ENCODE data around the gene GRID1. TPM values are rescaled to one million over a fixed set of nuclear protein-coding genes. Genes with fewer than 3 reads are reported as not detected.

GRID1 gene
- total RNA-seq, 1 donor, result not detected

- Histone ChIP-seq H3K27me3 (ENCODE audit: insufficient read depth, low read length) (peaks cover 5% of the 10 kb centered on the region), H3K9me3 (ENCODE audit: low read depth, low read length) (no peaks in the 10 kb centered on the region), H3K4me1 (ENCODE audit: insufficient read depth, low read length) (peaks cover 36% of the 10 kb centered on the region), H3K4me3 (ENCODE audit: low read length) (no peak overlapping the region)
These were observed 9.6 kb downstream of the GRID1 start for GRCh38 chr10:86357041-86357440.

- Histone ChIP-seq H3K4me3 (ENCODE audit: low read length) (no peak overlapping the region), H3K27me3 (ENCODE audit: insufficient read depth, low read length) (no peaks in the 10 kb centered on the region), H3K9me3 (ENCODE audit: low read depth, low read length) (no peaks in the 10 kb centered on the region), H3K4me1 (ENCODE audit: insufficient read depth, low read length) (peaks cover 36% of the 10 kb centered on the region)
These were observed 10.3 kb downstream of the GRID1 start for GRCh38 chr10:86356296-86356695.

GRCh38 chr10:86355571-86356038 lies 11.0 kb downstream of the GRID1 start:
- peaks cover 36% of the 10 kb centered on the region for H3K4me1 ChIP-seq (ENCODE audit: insufficient read depth, low read length)
- H3K9me3 ChIP-seq (ENCODE audit: low read depth, low read length), result no peaks in the 10 kb centered on the region
- no peak overlapping the region for H3K4me3 ChIP-seq (ENCODE audit: low read length)
- no peaks in the 10 kb centered on the region for H3K27me3 ChIP-seq (ENCODE audit: insufficient read depth, low read length)

DNA sequence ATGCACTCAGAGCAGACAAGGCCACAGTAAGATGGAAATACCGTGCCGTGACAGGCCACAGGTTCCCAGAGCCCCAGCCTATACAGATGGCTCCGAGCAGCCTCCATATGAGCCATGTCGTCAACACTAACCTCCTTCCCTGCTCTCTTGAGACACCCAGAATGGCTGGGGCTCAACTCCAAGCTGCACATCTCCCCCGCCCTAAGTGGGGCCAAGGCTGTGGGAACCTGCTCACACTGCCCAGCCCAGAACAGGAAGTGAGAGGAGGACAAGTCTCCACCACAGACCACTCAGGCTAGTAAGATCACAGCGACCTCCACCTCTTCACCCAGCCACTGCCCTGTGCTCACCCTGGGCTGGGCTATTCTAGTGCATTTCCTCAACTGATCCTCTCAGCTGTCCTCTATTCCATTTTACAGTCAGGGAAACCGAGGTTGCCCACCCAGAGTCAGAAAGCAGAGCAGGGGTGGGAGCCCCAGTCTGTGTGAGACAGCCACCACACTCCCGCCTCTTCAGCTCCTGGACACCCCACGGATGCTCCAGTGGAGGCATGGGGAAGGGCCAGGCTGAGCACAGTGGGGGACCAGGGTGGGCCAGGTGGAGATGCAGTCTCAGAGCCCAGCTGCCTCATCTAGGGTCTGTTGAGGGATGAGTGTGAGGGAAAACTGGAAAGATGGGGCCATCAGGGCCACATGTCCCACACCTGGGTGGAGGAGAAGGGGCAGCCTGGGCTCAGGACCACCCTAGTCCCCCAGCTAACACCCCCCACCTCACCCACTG lies 11.6 kb downstream of the GRID1 start:
- H3K4me3 ChIP-seq (ENCODE audit: low read length), result no peak overlapping the region

GRCh38 chr10:86353506-86354485 lies 12.8 kb downstream of the GRID1 start:
- Histone ChIP-seq H3K4me3 (ENCODE audit: low read length) (no peak overlapping the region), H3K9me3 (ENCODE audit: low read depth, low read length) (no peaks in the 10 kb centered on the region), H3K4me1 (ENCODE audit: insufficient read depth, low read length) (peaks cover 36% of the 10 kb centered on the region)

More for the DNA sequence above, 11.6 kb downstream of the GRID1 start:
- Histone ChIP-seq H3K27me3 (ENCODE audit: insufficient read depth, low read length) (no peaks in the 10 kb centered on the region), H3K4me1 (ENCODE audit: insufficient read depth, low read length) (peaks cover 36% of the 10 kb centered on the region), H3K9me3 (ENCODE audit: low read depth, low read length) (no peaks in the 10 kb centered on the region)

DNA sequence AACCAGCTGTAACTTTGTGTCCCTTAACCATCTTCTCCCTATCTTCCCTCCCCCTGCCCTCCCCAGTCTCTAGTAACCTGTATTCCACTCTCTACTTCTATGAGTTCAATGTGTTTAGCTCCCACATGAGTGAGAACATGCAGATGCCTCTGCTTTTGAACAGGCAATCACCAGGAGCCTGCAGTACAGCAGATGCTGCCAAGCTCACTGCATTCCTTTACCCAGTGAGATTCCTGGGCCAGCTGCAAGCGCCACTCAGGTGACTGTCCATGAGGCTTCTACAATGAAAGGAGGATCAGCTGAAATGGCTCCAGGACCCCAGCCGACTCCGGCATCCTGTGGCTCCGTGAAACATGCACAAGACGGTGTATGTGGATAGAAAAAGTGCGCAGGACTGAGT lies 15.7 kb downstream of the GRID1 start:
- Histone ChIP-seq H3K27me3 (ENCODE audit: insufficient read depth, low read length) (no peaks in the 10 kb centered on the region), H3K9me3 (ENCODE audit: low read depth, low read length) (no peaks in the 10 kb centered on the region), H3K4me1 (ENCODE audit: insufficient read depth, low read length) (peaks cover 15% of the 10 kb centered on the region), H3K4me3 (ENCODE audit: low read length) (no peak overlapping the region)

More at GRCh38 chr10:86353506-86354485, 12.8 kb downstream of the GRID1 start:
- H3K27me3 ChIP-seq (ENCODE audit: insufficient read depth, low read length), result no peaks in the 10 kb centered on the region

- H3K9me3 ChIP-seq (ENCODE audit: low read depth, low read length), result no peaks in the 10 kb centered on the region
- no peak overlapping the region for H3K4me3 ChIP-seq (ENCODE audit: low read length)
- H3K4me1 ChIP-seq (ENCODE audit: insufficient read depth, low read length), result peaks cover 7% of the 10 kb centered on the region
These were observed 16.5 kb downstream of the GRID1 start for GRCh38 chr10:86349940-86350630.

GRCh38 chr10:86349474-86349873 lies 17.1 kb downstream of the GRID1 start:
- no peak overlapping the region for H3K4me3 ChIP-seq (ENCODE audit: low read length)
- no peaks in the 10 kb centered on the region for H3K27me3 ChIP-seq (ENCODE audit: insufficient read depth, low read length)
- peaks cover 1% of the 10 kb centered on the region for H3K4me1 ChIP-seq (ENCODE audit: insufficient read depth, low read length)
- no peaks in the 10 kb centered on the region for H3K9me3 ChIP-seq (ENCODE audit: low read depth, low read length)

More at GRCh38 chr10:86349940-86350630, 16.5 kb downstream of the GRID1 start:
- no peaks in the 10 kb centered on the region for H3K27me3 ChIP-seq (ENCODE audit: insufficient read depth, low read length)

- H3K4me3 ChIP-seq (ENCODE audit: low read length), result no peak overlapping the region
- H3K4me1 ChIP-seq (ENCODE audit: insufficient read depth, low read length), result no peaks in the 10 kb centered on the region
- no peaks in the 10 kb centered on the region for H3K9me3 ChIP-seq (ENCODE audit: low read depth, low read length)
- no peaks in the 10 kb centered on the region for H3K27me3 ChIP-seq (ENCODE audit: insufficient read depth, low read length)
These were observed 18.0 kb downstream of the GRID1 start for GRCh38 chr10:86348321-86349210.

DNA sequence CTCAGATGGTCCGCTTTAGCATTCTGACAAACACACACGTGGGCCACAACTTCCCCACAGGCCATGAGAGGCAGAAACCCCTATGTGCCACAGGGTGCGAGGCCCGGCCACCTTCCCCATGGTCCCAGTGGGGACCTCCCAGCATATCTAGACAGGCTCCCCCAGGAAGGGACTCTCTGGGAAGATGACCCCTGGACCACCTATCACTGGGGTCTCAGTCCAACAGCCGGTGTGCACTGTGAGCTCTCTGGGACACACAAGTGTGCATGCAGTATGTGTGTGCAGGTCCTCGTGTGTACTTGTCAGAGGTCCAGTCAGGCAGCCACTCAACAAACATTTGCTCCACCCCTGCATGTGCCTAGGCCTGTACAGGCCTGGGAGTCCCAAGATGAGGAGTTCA lies 18.7 kb downstream of the GRID1 start:
- H3K9me3 ChIP-seq (ENCODE audit: low read depth, low read length), result no peaks in the 10 kb centered on the region
- H3K27me3 ChIP-seq (ENCODE audit: insufficient read depth, low read length), result no peaks in the 10 kb centered on the region
- H3K4me1 ChIP-seq (ENCODE audit: insufficient read depth, low read length), result no peaks in the 10 kb centered on the region
- H3K4me3 ChIP-seq (ENCODE audit: low read length), result no peak overlapping the region

- H3K27me3 ChIP-seq (ENCODE audit: insufficient read depth, low read length), result no peaks in the 10 kb centered on the region
- H3K9me3 ChIP-seq (ENCODE audit: low read depth, low read length), result no peaks in the 10 kb centered on the region
- H3K4me3 ChIP-seq (ENCODE audit: low read length), result no peak overlapping the region
- H3K4me1 ChIP-seq (ENCODE audit: insufficient read depth, low read length), result no peaks in the 10 kb centered on the region
These were observed 19.6 kb downstream of the GRID1 start for GRCh38 chr10:86346799-86347665.

DNA sequence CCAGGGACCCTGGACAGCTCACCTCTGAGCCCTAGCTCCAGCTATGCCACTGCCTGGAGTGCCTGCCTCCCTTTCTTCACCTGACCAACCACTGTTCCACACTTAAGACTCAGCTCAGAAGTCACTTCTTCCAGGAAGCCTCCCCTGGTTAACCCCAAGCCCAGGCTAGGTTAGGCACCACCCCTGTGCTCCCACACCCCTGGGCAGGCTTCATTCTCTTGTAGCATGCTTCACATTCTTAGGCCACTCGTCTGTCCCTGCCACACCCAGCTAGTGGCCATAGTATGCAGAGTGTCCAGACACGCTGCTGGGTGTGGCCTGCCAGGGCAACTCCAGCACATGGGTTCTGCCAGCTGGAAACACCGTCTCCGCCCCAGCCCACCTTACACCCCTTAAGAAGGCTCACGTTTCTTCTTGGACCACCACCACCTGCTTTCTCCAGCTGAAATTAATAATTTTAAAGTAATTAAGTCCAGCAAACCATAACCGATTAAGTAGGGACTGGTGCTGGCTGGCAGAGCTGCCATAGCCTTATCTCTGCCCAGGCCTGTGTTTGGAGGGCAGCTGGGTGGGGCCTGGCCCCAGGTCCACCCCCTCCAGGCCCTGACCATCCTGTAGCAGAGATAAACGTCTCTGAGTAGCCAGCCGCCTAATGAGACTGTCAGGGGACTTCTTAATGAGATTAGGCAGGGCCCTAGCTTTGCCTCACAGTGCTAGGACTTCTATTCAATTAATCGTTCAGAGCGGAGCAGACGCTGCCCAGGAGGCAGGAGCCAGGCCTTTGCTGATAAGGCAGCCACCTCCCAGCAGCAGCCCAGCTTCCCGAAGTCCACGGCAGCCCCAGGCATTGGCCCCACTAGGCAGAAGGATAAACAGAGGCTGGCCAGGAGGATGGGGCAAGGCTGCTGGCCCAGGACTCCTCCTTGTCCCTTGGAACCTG lies 20.5 kb downstream of the GRID1 start:
- Histone ChIP-seq H3K9me3 (ENCODE audit: low read depth, low read length) (no peaks in the 10 kb centered on the region), H3K27me3 (ENCODE audit: insufficient read depth, low read length) (no peaks in the 10 kb centered on the region), H3K4me3 (ENCODE audit: low read length) (no peak overlapping the region), H3K4me1 (ENCODE audit: insufficient read depth, low read length) (no peaks in the 10 kb centered on the region)
